GM18951 (cell line): ENCODE data around the gene AJUBA.

Source experiments
- POLR2A ChIP-seq: IDR thresholded peaks from 4 replicates; pipeline ENCODE4 v1.6.1; 2011; ENCODE audit warnings: mild to moderate bottlenecking; ENCODE audit not compliant: insufficient read length, insufficient read depth; ENCODE audit errors: extremely low read depth
- in situ Hi-C: fragments of 300-500 bp; cut with MboI; formaldehyde crosslinking; loops from one replicate; pipeline ENCODE4 v1.12.0; 2022; ENCODE audit warnings: low sequenced_read_pairs, mixed read lengths, inconsistent platforms; ENCODE audit not compliant: unreplicated experiment

The AJUBA gene

DNA sequence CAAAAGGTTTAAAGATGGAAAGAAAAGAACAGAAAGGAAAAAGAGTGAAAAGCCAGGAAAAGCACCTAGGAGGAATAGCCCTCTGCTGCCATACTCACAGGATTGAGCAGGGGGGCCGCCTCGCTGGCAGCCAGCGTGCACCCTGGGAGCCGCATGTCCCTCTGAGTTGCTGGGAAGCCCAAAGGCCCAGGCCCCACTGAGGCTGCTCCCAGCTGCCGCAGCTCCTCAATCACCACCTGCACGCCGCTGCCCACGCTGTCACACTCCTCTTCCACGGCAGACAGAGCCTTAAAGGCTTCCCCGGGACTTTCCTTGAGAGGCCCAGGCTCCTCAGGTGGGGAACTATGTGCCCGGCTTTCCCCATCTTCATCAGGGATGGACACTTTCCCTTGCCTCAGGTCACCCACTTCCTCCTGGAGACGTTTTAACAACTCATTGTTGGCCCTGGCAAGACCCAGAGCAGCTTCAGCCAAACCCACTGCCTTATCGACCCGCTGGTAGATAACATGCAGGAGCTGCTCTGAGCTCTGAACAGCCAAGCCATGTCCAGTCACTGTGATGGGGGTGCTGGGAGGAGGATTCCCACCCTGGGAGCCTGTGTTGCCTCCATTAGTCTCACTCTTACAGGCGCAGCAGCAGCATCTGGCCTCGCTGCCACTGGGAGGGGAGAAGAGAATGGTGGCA is 16.1 kb upstream of the AJUBA start:
- in situ Hi-C loops, result no loop called here
- no peak for TF ChIP-seq POLR2A

DNA sequence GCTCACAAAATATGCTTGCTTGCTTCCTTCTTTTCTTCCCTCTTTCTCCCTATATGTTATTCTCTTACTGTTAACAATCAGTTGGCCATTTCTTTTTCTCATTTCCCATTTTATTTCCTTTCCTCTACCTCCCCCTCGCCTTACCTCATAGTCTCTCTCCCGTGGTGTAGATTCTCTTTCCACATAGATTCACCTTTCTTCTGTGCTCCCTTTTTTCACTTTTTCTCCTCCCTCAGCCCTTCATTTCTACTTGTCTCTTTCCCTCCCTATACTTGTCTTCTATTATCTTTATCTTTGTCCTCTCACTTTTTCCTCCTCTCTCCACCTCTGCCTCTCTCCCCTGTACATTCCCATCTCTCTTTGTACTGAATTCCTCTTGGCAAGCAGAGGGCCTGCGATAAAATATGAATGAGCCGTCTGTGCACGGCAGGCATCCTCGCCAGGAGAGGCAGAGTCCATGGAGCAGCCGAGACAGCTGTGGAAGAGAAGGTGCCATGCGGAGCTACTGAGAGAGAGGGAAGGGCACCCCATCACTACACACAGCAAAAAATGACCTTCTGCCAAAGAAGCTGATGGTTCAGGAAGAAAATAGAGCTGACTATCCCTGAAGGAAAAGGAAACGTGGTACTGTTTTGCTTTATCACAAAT is 15.4 kb upstream of the AJUBA start:
- TF ChIP-seq POLR2A, result no peak
- in situ Hi-C loops, result no loop called here

DNA sequence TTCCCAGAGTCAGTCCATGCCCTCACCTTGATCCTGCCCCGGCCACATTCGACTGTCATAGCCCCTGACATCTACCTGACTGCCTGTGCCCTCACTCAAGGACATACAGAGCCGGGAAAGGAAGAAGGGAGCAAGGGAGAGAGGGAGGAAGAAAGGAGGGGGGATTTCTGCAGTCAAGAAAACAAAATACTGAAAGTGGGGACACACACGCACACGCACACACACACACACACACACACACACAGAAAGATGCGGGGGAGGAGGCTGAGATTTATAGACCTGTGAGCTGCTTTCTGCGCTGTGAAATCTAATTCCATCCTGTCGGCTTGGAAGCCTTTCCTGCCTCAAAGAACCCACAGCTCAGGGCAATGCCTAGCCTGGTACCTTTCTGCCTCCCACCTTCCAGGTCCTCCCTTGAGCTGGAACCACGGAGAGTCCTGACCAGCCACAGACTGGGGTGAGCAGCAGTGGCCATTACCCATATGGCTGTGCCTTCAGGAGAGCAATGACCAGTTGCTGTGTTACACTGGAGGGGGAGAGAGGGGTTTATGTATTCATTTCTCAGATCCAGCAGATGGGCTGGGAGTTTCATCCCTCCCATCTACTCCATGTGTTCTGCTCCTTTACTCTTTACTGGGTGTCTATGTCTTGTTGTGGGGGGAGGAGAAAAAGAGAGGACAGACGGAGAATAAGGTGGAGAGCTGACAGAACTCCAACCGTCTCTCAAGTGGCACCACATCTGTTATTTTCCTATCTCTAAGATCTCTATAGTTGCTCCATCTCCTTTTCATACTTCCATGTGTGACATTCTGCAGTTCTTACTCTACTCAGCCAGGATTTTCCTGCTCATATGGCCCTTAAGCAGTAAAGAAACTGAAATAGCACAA is 14.7 kb upstream of the AJUBA start:
- in situ Hi-C loops, result no loop called here
- no peak for TF ChIP-seq POLR2A

DNA sequence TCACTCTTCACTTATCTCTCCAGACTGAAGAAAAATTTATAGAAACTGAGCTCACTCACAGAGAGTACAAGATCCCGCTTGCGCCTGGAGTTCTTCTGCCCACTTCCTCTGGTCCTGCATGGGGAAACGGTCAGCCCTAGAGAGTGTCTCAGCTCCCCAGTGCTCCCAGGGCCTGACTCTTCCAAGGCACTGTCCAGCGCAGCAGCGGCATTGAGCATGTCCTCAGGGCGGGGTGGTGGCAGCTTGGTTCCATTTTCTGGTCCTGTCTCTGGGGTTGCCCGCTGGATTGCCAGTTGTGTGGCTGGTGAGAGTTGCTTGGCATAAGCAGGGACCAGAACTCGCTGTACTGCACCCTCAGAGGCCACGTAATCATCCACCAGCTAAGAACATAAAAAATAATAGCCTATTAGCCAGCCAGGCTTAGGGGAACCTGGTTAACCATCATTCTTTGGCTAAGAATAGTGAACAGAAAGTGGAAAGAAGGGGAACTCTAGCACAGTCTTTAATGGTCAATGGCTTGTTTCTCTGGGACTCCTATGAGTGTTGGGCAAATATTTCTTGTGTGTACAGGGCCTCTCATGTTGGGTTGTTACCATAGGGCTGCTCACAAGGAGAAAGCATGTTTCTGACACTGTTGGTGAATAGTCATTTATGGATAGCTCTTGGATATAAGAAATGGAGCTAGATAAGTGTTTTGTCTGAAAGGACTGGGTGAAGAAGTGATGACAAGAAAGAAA is 13.7 kb upstream of the AJUBA start:
- in situ Hi-C loops, result no loop called here
- no peak for TF ChIP-seq POLR2A

DNA sequence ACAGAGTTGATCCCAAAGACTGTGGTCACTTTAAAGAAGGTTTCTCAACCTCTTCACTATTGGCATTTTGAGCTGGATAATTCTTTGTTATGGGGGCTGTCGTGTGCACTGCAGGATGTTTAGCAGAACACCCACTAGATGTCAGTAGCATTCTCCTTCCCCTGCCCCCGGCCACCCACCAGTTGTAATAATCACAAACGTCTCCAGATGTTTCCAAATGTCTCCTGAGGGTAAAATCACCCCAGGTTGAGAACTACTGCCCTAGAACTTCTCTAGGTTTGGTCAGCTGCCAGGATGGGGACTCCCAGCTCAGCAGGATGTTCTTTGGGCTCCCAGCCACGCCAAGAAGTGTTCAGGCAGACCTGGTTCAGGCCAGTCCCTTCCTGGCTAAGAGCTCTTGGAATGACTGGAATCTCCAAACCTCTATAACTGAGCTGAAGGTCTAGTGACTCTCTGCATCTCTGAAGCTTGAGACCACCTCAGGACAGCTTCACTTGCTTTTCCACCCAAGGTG is 12.5 kb upstream of the AJUBA start:
- in situ Hi-C loops, result loop anchor here (5.0 kb wide), 1 partner anchor 57 kb away; no protein-coding TSS in a partner anchor
- no peak for TF ChIP-seq POLR2A

DNA sequence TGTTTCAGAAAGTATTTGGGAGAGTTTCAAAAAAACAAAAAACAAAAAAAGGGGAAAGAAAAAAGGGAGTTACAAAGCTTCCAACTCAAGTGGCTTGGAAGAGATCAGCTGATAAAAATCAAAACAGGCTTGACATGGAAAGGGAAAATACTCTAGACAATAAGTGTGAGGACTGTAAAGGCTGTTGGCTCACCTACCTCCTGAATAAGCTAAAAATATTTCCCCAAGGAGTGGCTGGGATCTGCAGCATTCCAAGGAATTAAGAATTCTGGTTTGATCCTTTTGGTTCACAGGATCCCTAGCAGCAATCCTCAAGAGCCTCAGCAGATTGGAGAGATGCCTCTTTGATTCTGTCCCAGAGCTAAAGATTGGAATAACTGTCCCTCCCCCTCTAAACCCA is 11.2 kb upstream of the AJUBA start:
- TF ChIP-seq POLR2A, result no peak
- in situ Hi-C loops, result loop anchor here (5.0 kb wide), 1 partner anchor 59 kb away; no protein-coding TSS in a partner anchor

DNA sequence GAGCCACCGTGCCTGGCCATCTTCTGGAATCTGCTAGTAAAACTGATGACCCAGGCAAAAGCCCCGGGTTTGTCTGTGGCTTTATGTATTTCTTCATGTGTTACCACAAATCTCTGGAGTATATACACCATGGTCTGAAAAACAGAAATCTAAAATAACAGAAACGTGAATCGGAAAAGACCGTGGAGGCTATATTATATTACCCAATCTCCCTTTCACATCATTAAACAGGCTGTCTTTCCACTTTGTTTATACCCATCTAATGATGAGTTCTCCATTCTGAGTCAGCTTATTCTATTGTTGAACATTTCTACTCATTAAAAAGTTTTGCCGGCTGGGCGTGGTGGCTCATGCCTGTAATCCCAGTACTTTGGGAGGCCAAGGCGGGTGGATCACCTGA is 9.5 kb upstream of the AJUBA start:
- in situ Hi-C loops, result loop anchor here (5.0 kb wide), 1 partner anchor 60 kb away; no protein-coding TSS in a partner anchor
- no peak for TF ChIP-seq POLR2A

DNA sequence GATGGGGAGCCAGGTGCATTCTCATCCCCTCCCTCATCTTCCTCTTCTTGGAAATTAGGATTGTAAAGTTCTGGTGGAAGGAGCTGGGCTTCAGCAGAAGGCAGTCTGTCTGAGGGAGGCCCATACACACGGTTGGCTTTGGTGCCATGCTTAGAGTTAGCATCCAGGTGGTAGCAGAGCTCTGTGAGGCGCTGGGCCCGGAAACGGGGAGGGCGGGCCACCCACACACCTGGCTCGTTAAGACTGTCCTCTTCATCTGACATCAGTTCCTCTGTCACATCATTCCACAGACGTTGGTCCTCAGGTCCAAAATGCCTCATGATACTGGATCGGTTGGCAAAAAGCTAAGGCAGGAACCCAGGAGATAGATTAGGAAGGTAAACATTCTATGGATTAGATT is 4.9 kb upstream of the AJUBA start:
- TF ChIP-seq POLR2A, result no peak

DNA sequence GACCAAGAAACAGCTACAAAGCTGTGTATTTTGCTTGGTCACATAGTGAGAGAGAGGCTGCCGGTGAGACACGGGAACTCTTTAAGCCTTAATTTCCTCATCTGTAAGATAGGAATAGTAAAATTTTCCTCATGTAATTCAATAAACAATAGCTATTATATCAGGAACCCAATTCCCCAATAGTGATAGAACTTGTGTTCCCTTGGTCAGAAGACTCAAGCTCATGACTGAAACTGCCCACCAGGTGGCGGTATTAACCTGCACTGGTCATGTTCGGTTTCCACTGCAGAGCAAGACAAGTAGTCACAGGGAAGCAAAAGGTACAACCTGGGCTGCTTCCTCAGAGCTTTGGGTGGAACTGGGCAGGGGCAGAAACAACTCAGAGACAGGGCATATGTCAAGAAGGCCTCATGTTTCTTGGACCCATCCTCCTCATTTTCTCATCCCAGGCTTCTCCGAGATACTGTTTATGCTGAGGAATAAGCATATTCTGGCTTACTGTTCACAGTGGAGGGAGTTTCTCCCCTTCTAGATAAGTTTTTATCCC is 4.2 kb upstream of the AJUBA start:
- TF ChIP-seq POLR2A, result no peak
- in situ Hi-C loops, result no loop called here

More for the DNA sequence above, 4.9 kb upstream of the AJUBA start:
- in situ Hi-C loops, result no loop called here

DNA sequence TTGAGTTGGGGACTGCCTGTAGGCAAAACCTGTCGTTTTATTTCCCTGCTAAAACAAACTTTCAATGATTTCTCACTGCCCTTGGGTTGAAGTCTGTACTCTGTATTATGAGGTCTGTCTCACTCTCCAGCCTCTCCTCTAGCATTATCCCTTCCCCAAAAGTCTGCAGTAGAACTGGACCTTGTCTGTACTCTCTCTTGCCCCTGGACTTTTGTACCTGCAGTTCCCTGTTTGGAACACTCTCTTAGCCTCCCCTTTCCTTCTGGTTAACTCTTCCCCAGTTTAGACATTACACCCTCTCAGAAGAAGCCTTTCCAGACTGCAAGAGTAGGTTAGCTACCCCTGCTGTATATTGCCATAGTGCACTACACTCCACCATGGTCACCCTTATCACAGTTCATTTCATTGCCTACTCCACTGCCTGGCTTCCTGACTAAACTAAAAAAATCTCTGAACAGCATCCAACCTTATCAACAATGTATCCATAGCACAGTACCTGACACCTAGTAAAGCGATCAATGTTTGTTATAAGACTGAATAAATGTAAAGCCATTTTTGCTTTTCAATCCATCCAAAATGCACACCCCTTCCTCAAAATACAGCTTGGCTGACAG is 3.6 kb upstream of the AJUBA start:
- no peak for TF ChIP-seq POLR2A
- in situ Hi-C loops, result no loop called here

DNA sequence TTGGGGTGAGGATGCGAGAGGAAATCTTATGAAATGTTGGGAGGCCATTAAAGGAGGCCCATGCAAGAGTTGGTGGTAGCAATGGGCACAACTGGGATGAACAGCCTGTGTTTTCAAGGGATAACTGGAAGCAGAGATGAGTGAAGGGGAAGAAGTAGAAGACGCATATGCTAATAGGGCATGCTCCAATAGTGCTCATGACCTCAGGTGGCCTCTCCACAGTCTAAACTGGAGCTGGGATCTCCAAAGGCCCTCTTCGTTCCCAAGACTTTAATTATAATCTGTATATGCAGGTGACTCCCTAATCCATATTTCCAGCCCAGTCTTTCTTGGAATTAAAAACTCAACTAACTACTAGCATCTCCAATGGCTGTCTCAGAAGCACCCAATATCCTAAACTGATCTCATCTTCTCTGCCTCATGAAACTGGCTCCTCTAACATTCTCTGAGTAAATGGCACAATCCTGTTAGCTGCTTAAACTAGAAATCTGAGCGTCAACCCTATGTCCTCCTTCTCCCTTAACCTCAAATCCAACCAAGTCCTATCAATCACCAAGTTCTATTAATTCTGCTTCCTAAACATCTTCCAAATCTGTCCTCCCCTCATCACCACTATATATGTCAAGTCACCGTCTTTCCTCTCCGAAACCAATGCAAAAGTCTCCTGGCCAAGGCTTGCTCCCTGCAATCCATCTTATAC is 2.8 kb upstream of the AJUBA start:
- no peak for TF ChIP-seq POLR2A
- in situ Hi-C loops, result no loop called here
